BE2C (cell line): ENCODE results near the gene BIK.

Experiments
- DNase-seq: peaks from one replicate; pipeline ENCODE4 v3.0.0-alpha.2; 2020
- H3K27me3 ChIP-seq: fragments of 250-450 bp; sonication (Bioruptor Pico); 2 replicates; pipeline ENCODE4 v1.5.1; 2020; ENCODE audit warnings: mild to moderate bottlenecking
- H3K36me3 ChIP-seq: fragments of 250-450 bp; sonication (Bioruptor Pico); 2 replicates; pipeline ENCODE4 v1.5.1; 2020; ENCODE audit warnings: mild to moderate bottlenecking
- H3K4me1 ChIP-seq: fragments of 250-450 bp; sonication (Bioruptor Pico); 2 replicates; pipeline ENCODE4 v1.5.1; 2020
- H3K4me3 ChIP-seq: 2 replicates; pipeline ENCODE4 v1.5.1; 2011; ENCODE audit warnings: low read depth, low read length
- H3K9me3 ChIP-seq: fragments of 250-450 bp; sonication (Bioruptor Pico); 2 replicates; pipeline ENCODE4 v1.5.1; 2020
- CTCF ChIP-seq: IDR thresholded peaks from 2 replicates; pipeline ENCODE4 v1.5.1; 2012; ENCODE audit warnings: mild to moderate bottlenecking, low read depth, low read length

Gene BIK

GRCh38 chr22:43176090-43176489, 65.5 kb downstream of the BIK start:
- Histone ChIP-seq H3K36me3 (peaks cover 87% of the 10 kb centered on the region), H3K4me3 (no peak overlapping the region)
- no peak for TF ChIP-seq CTCF

DNA sequence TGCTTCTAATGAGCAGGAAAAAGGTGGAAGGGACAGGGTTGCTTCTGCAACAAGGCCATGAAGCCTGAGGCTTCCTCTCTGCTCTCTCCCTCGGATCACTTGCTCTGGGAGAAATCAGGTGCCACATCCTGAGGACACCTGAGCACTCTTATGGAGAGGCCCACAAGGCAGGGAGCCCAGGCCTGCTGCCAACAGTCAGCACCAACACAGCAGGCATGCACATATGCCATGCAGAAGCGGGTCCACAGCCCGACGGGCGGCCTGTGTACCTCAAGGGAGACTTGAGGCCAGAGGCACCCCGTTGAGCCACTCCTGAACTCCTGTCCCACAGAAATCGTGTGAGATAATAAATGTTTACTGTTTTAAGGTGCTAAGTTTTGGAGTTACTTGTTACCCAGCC, 66.9 kb downstream of the BIK start:
- Histone ChIP-seq H3K4me3 (no peak overlapping the region), H3K27me3 (no peaks in the 10 kb centered on the region), H3K4me1 (no peaks in the 10 kb centered on the region), H3K36me3 (peaks cover 86% of the 10 kb centered on the region), H3K9me3 (no peaks in the 10 kb centered on the region)
- DNase-seq = no peak
- no peak for TF ChIP-seq CTCF

More at GRCh38 chr22:43176090-43176489, 65.5 kb downstream of the BIK start:
- no peaks in the 10 kb centered on the region for H3K4me1 ChIP-seq
- no peaks in the 10 kb centered on the region for H3K27me3 ChIP-seq
- no peak for DNase-seq
- H3K9me3 ChIP-seq = no peaks in the 10 kb centered on the region
